C4-2B (cell line): ENCODE data around the gene AARS1.

Experiments
- CTCF ChIP-seq: fragments of 450-650 bp; conservative IDR thresholded peaks from 2 replicates; pipeline ENCODE4 v1.5.1; 2017; ENCODE audit warnings: mild to moderate bottlenecking
- ZFX ChIP-seq: fragments of 450-650 bp; IDR thresholded peaks from 2 replicates; pipeline ENCODE4 v1.6.1; 2017

GRCh38 chr16:70258946-70259345 lies 30.4 kb downstream of the AARS1 start:
- no peak for TF ChIP-seq CTCF
- TF ChIP-seq ZFX = no peak
